Sigmoid colon (tissue), 7 donors: ENCODE results near the gene PDK2. TPM values are rescaled to one million over a fixed set of nuclear protein-coding genes. Genes with fewer than 3 reads are reported as not detected.
A peak's percentile ranks its signal among the peaks of the same experiment; 100 is the strongest.

Experiments
- DNase-seq: peaks from one replicate; pipeline ENCODE4 v3.0.0-alpha.2; 2019
- H3K27ac ChIP-seq, 4 donors: fragments of 200-600 bp; sonication (generic); one replicate each; pipeline ENCODE4 v1.5.1; 2016 to 2019; ENCODE audit warnings: mild to moderate bottlenecking in 1 of 4
- H3K27me3 ChIP-seq, 3 donors: fragments of 200-600 bp; sonication (generic); one replicate each; pipeline ENCODE4 v1.5.1; 2019; ENCODE audit warnings: mild to moderate bottlenecking in 1 of 3
- H3K36me3 ChIP-seq, 4 donors: fragments of 200-600 bp; sonication (generic); one replicate each; pipeline ENCODE4 v1.5.1; 2016 to 2019
- H3K4me1 ChIP-seq, 4 donors: fragments of 200-600 bp; sonication (generic); one replicate each; pipeline ENCODE4 v1.5.1; 2017 to 2019
- H3K4me3 ChIP-seq, 4 donors: fragments of 200-600 bp; sonication (generic); one replicate each; pipeline ENCODE4 v1.5.1; 2017 to 2019; ENCODE audit warnings: mild to moderate bottlenecking in 2 of 4, moderate library complexity in 1 of 4
- H3K9me3 ChIP-seq, 4 donors: fragments of 200-600 bp in 3 of 4; sonication (generic) in 3 of 4; one replicate each; pipeline versions ENCODE4 v1.5.1 to v1.6.1; 2013 to 2019
- EP300 ChIP-seq, 4 donors: sonication (generic); formaldehyde crosslinking; IDR thresholded peaks; one replicate each; pipeline ENCODE4 v1.6.1; 2017; ENCODE audit warnings: antibody characterized with exemption in 4 of 4
- POLR2A ChIP-seq, 2 donors: fragments of 450-650 bp; IDR thresholded peaks; one replicate each; pipeline ENCODE4 v1.6.1; 2016; ENCODE audit warnings: antibody characterized with exemption in 2 of 2, mild to moderate bottlenecking in 2 of 2, moderate library complexity in 2 of 2
- POLR2AphosphoS5 ChIP-seq, 4 donors: sonication (generic); formaldehyde crosslinking; IDR thresholded peaks; one replicate each; pipeline ENCODE4 v1.6.1; 2017; ENCODE audit warnings: antibody characterized with exemption in 4 of 4
- WGBS, 2 donors: extraction: QIAGEN DNeasy Blood & Tissue Kit; methylation state at CpG; one replicate each; pipeline ENCODE4 v1.1.7; 2013; 5-methylcytosine and 5-hydroxymethylcytosine counted together
- intact Hi-C: fragments of 100-400 bp; cut with DNase I; formaldehyde crosslinking; loops from one replicate; pipeline ENCODE4 v1.15.1; 2023
- polyA plus RNA-seq, 3 donors: library from polyadenylated mRNA; stranded (reverse); fragments of 200-250 nt; gene quantifications; one replicate each; pipeline ENCODE4 v1.2.3, GENCODE V29; 2013
- total RNA-seq, 4 donors: library from RNA; depleted of rRNA; stranded (reverse); fragments of >200 nt; gene quantifications; one replicate each; pipeline ENCODE4 v1.1.0, GENCODE V29; 2016
- TF ChIP-seq, protein P1 (sequence below), 4 experiments: fragments of 450-650 bp in 3 of 4; fragments of 200-600 bp in 1 of 4; IDR thresholded peaks; one replicate each; pipeline ENCODE4 v1.5.1; 2016 to 2019; ENCODE audit warnings: antibody characterized with exemption in 4 of 4, mild to moderate bottlenecking in 3 of 4, moderate library complexity in 2 of 4
- donor health status: healthy with polysubstance abuse.
- donor health status: Bipolar disorder and iron deficiency.
- donor health status: healthy.

Gene PDK2
- total and polyA plus RNA-seq, 7 donors, result 23.1 to 82.8 (median 43.9) TPM

DNA sequence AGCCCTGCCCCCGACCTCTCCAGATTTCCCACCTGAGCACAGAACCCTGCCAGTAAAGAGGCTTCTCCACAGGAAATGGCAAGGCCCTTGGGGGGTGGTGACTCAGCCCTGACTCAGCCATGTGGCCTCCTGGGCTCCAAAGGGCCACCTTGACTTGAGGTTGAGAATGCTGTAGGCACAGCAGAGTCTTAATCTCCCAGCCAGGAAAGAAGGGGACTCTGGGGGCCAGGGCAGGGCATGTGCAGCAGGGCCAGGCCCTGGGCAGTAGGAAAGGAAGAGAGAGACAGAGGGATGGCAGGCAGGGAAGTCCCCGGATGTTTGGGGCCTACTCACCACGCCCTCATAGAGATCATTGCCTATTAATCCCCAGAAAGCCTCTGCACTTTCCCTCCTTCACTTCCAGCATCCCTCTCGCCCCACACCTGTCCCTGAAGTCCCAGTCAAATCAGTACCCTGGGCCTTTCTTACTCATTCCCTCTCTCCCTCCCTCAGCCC, 44.0 kb upstream of the PDK2 start:
- Histone ChIP-seq H3K27ac (no peak overlapping the region), H3K36me3 (no peaks in the 10 kb centered on the region), H3K4me1 (peaks cover 0 to 30% (median 19%) of the 10 kb centered on the region in 4 donors), H3K4me3 (no peak overlapping the region), H3K9me3 (no peaks in the 10 kb centered on the region), H3K27me3 (no peaks in the 10 kb centered on the region)
- intact Hi-C loops, result no loop called here
- WGBS, 2 donors, result 64 to 78% methylated on average over 4 of the region's 4 CpGs
- DNase-seq, result no peak
- no peak for TF ChIP-seq EP300 (IDR thresholded peaks at IDR 0.05)
- TF ChIP-seq POLR2A (IDR thresholded peaks at IDR 0.05), result no peak
- no peak for TF ChIP-seq POLR2AphosphoS5 (IDR thresholded peaks at IDR 0.05)
- TF ChIP-seq, protein P1, sequence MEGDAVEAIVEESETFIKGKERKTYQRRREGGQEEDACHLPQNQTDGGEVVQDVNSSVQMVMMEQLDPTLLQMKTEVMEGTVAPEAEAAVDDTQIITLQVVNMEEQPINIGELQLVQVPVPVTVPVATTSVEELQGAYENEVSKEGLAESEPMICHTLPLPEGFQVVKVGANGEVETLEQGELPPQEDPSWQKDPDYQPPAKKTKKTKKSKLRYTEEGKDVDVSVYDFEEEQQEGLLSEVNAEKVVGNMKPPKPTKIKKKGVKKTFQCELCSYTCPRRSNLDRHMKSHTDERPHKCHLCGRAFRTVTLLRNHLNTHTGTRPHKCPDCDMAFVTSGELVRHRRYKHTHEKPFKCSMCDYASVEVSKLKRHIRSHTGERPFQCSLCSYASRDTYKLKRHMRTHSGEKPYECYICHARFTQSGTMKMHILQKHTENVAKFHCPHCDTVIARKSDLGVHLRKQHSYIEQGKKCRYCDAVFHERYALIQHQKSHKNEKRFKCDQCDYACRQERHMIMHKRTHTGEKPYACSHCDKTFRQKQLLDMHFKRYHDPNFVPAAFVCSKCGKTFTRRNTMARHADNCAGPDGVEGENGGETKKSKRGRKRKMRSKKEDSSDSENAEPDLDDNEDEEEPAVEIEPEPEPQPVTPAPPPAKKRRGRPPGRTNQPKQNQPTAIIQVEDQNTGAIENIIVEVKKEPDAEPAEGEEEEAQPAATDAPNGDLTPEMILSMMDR (IDR thresholded peaks at IDR 0.05), result no peak

GRCh38 chr17:50051606-50052005, 43.5 kb upstream of the PDK2 start:
- H3K9me3 ChIP-seq, result no peaks in the 10 kb centered on the region
- no peaks in the 10 kb centered on the region for H3K27me3 ChIP-seq
- H3K4me1 ChIP-seq, result peaks cover 0 to 31% (median 21%) of the 10 kb centered on the region in 4 donors
- 82 to 83% methylated on average over 2 of the region's 2 CpGs for WGBS, 2 donors
- no peak for DNase-seq
- H3K27ac ChIP-seq, result no peak overlapping the region
- no peak for TF ChIP-seq POLR2A (IDR thresholded peaks at IDR 0.05)
- TF ChIP-seq EP300 (IDR thresholded peaks at IDR 0.05), result no peak
- no peak for TF ChIP-seq POLR2AphosphoS5 (IDR thresholded peaks at IDR 0.05)
- no peak overlapping the region for H3K4me3 ChIP-seq
- intact Hi-C loops, result no loop called here
- no peaks in the 10 kb centered on the region for H3K36me3 ChIP-seq

DNA sequence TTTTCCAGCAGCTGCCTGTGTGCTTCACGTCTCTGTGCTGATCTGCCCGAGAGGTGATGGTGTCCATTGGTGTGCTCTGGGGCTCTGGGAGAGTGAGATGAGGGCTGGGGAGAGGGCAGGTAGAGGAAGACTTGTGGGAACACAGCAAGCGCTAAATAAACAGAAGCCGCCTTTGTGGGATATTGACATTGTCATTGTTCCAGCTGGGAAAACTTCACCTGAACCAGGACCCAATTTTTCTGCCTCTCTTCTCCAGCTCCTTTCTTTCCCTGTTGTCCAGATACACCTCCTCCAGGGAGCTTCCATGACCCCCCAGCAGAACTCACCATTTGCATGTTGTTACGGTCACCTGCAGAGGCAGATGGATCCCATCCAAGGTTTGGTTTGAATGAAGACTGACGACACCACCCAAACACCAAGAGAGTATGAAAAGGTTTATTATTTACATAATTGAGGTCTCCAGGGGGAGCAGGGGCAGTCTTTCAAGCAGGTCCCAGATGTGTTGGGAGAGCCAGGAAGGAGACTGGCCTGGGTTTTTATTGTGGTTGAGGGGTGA, 42.8 kb upstream of the PDK2 start:
- DNase-seq, result no peak
- 21 to 69% methylated on average over 6 of the region's 6 CpGs for WGBS, 2 donors
- TF ChIP-seq POLR2A (IDR thresholded peaks at IDR 0.05) (no peak), POLR2AphosphoS5 (IDR thresholded peaks at IDR 0.05) (no peak), EP300 (IDR thresholded peaks at IDR 0.05) (no peak)
- TF ChIP-seq, protein P1 (IDR thresholded peaks at IDR 0.05), result no peak
- H3K4me1 ChIP-seq, result peaks cover 0 to 38% (median 27%) of the 10 kb centered on the region in 4 donors
- no peaks in the 10 kb centered on the region for H3K9me3 ChIP-seq
- H3K27me3 ChIP-seq, result no peaks in the 10 kb centered on the region
- no peak overlapping the region for H3K27ac ChIP-seq
- H3K36me3 ChIP-seq, result no peaks in the 10 kb centered on the region
- H3K4me3 ChIP-seq, result no peak overlapping the region
- intact Hi-C loops, result no loop called here

DNA sequence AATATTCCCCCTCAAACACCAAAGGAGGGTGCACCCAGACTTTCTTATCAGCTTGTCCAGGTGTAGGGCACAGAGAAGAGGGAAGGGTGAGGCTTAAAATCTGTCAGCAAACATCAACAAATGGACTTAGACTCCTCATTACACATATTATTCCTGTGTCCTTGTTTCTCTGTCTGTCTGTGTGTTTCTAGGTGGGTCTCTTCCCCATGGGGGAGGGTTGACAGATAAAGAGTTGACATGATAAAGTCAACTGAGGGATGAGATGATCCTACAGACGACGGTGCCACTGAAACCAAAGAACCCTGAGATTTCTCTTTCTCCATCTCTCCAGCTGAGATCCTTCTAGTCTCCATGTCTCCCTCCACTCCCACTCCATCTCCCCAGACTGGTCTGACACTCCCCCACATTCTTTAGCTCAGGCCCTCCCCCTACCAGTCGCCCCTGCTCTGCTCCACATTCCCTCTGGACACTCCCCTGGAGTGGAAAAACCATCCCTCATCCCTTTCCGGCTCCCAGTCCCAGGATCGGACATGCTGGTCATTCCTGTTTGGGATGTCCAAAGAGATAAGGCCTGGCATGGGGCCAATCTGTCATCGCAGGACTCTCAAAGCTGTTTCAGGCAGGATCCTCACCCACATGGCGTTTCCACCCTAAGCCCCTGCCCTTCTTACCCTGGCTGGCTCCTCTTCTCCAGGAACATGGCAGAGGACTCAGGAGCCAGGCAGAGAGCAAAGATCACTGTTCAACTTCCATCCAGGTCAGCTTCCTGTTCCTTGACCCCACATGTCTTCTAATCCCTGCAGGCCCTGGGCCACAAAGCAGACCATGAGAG, 42.1 kb upstream of the PDK2 start:
- Histone ChIP-seq H3K4me1 (peaks cover 0 to 45% (median 32%) of the 10 kb centered on the region in 4 donors), H3K4me3 (no peak overlapping the region), H3K27me3 (no peaks in the 10 kb centered on the region), H3K9me3 (no peaks in the 10 kb centered on the region), H3K27ac (peak overlapping the region in 3 of 4 donors; percentile 13 to 96 (median 22)), H3K36me3 (no peaks in the 10 kb centered on the region)
- TF ChIP-seq, protein P1 (IDR thresholded peaks at IDR 0.05), result no peak
- TF ChIP-seq EP300 (IDR thresholded peaks at IDR 0.05), result no peak
- intact Hi-C loops, result no loop called here
- 54 to 66% methylated on average over 7 of the region's 7 CpGs for WGBS, 2 donors
- DNase-seq, result no peak

GRCh38 chr17:50053654-50053960, 41.5 kb upstream of the PDK2 start:
- 48 to 66% methylated on average over 3 of the region's 3 CpGs for WGBS, 2 donors
- peaks cover 0 to 46% (median 32%) of the 10 kb centered on the region in 4 donors for H3K4me1 ChIP-seq
- H3K4me3 ChIP-seq, result no peak overlapping the region
- TF ChIP-seq POLR2AphosphoS5 (IDR thresholded peaks at IDR 0.05) (no peak), POLR2A (IDR thresholded peaks at IDR 0.05) (no peak), EP300 (IDR thresholded peaks at IDR 0.05) (no peak)
- TF ChIP-seq, protein P1 (IDR thresholded peaks at IDR 0.05), result no peak
- H3K9me3 ChIP-seq, result no peaks in the 10 kb centered on the region
- DNase-seq, result no peak
- no peaks in the 10 kb centered on the region for H3K27me3 ChIP-seq
- intact Hi-C loops, result no loop called here
- H3K36me3 ChIP-seq, result no peaks in the 10 kb centered on the region
- H3K27ac ChIP-seq, result peak overlapping the region in 3 of 4 donors; percentile 13 to 96 (median 22)
